ENCODE data around the gene LMF2.
"Not testable (repeated sequence)": the region's sequence is repeated elsewhere in the genome, so short reads cannot be mapped to it uniquely, and the experiment has no call there.

LMF2 gene

GRCh38 chr22:50535113-50535512 lies 27.6 kb upstream of the LMF2 start:
- no peak for DNase-seq (ENCODE audit: low read depth)

- DNase-seq (ENCODE audit: low read depth) = not testable (repeated sequence)
Observed at GRCh38 chr22:50533856-50534711, 26.6 kb upstream of the LMF2 start.

GRCh38 chr22:50532824-50533796 lies 25.6 kb upstream of the LMF2 start:
- no peak for DNase-seq (ENCODE audit: low read depth)

DNA sequence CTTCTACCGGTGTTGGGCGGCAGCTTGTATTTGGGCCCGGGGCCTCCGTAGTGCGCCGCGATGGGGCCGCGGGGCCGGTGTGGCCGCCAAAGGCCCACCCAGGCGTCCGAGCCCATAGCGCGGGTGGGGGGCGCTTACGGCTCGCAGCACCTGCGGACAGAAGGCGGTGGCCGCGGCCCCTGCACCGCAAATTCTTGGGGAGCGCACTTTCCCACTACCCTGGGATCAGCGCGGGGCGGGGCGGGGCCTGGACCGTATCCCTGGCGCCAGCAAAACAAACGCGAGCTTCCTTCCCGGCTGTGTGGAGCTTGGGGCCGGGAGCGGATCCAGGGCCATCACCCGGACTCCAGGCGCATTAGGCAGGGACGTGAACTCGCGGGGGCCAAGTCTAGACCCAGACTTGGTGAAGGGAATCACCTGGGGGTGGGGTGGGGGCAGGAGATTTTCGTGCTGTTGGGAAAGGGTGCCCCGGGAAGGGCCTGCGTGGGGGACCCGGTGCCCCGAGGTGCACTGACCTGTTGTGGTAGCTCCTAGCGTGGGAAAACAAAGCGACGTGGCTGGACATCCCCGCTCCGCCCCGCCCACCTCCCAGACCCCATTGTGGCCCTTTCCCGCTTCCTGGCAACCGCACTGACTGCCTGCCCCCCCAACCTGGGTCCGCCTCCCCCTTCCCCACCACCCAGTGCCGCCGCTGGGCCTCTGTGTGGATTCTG lies 24.6 kb upstream of the LMF2 start:
- DNase-seq (ENCODE audit: low read depth) = no peak

DNA sequence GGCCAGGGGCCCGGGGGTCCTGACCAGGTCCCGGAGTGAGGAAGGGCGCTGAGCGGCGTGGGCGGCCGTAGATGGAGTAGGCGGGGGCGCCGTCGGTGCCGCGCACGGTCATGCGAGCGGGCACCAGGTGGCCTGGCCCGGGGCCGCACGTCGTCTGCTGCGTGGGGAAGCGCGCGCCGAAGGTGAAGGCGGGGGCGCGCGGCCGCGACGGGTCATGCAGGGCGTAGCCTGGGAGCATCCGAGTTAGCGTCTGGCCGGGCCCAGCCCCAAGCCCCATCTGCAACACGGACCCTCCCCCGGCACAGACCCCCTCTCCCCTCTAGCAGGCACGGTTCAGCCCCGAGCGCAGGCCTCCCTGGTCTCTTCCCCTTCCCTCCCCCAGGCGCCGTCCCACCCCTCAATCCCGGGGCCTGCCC lies 24.1 kb upstream of the LMF2 start:
- DNase-seq (ENCODE audit: low read depth) = no peak

GRCh38 chr22:50530877-50531545 lies 23.5 kb upstream of the LMF2 start:
- peak; percentile 75 for DNase-seq (ENCODE audit: low read depth)

GRCh38 chr22:50530580-50530876 lies 23.0 kb upstream of the LMF2 start:
- no peak for DNase-seq (ENCODE audit: low read depth)

DNA sequence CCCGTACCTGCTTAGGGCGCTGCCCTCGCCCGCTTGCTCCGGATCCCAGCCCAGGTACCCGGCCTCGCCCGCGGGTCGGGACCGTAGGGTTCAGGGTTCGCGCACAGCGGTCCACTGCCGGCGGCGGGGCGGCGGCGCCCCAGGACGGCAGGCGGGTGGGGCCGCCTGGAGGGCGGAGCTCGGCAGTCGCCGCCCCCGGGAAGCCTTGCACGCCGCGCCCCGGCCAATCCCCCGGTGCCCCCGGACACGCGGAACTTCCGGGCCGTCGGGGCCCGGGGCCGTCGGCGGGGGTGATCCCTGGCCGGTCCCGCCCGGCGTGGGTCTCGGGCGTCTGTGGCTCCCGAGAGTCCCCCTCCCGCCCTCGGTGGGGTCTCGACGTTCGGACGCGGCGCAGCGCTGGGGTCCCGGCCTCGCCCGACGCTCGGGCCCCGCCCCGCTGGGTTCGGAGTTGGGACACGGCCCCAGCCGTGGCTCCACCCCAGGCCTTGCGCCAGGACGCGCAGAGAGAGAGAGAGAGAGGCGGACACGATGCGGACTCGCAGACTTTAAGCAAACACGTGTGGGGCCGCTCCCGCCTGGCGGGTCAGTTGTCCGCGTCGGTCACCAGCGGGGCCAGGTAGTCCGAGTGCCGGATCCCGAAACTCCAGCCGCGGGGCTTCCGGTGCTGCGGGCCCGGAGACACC lies 22.5 kb upstream of the LMF2 start, which contains the start of gene TYMP:
TYMP (minus strand) TSS at position 116 of the 683 bp plus-strand sequence. CDS start 303 bp downstream, outside the sequence.
- DNase-seq (ENCODE audit: low read depth) = no peak

DNA sequence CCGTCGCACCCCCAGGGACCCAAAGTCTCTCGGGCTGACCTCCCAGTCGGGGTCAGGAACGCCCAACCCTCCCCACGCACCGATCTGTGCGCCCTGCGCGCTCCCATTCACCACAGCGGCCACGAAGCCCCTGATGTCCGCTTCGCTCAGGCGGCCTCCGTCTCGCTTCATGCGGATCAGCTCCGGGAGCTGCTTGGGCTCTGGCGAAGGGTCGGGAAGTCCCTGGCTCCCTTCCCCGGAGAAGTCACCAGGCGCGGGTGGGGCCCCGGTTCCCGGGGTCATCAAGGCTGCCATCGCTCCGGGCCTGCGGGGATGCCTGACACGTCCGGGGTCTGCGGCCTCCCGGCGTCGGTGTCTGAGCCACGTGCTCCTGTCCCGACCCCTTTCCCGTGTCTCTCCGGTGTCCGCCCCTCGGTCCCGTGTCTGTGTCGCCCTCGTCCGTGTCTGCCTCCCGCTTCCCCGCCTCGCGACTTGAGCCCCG lies 22.0 kb upstream of the LMF2 start:
- no peak for DNase-seq (ENCODE audit: low read depth)

- no peak for DNase-seq (ENCODE audit: low read depth)
Observed at GRCh38 chr22:50528682-50529415, 21.3 kb upstream of the LMF2 start.

DNA sequence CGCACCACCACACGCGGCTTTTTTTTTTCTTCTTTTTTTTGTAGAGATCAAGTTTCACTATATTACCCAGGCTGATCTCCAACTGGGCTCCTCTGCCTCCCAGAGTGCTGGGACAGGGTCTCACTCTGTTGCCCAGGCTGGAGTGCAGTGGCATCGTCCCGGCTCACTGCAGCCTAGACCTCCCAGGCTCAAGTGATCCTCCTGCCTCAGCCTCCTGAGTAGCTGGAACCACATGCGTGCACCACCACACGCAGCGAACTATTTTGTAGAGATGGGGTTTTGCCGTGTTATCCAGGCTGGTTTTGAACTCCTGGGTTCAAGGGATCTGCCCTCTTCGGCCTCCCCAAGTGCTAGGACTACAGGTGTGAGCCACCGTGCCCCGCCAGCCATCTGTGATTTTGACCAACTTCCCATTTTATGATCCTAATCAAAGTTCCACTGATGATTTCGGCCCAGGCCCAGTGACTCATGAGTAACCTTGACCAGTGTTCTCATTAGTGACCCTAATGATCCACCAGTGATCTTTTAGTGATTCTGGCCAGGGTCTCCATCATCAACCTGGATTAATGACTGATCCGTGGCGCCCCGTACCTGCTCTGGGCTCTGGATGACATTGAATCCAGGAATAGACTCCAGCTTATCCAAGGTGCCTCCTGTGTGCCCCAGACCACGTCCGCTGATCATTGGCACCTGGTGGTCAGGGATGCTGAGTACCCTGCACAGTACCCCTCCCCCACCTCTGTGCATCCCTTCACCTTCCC lies 20.6 kb upstream of the LMF2 start:
- DNase-seq (ENCODE audit: low read depth) = no peak

DNA sequence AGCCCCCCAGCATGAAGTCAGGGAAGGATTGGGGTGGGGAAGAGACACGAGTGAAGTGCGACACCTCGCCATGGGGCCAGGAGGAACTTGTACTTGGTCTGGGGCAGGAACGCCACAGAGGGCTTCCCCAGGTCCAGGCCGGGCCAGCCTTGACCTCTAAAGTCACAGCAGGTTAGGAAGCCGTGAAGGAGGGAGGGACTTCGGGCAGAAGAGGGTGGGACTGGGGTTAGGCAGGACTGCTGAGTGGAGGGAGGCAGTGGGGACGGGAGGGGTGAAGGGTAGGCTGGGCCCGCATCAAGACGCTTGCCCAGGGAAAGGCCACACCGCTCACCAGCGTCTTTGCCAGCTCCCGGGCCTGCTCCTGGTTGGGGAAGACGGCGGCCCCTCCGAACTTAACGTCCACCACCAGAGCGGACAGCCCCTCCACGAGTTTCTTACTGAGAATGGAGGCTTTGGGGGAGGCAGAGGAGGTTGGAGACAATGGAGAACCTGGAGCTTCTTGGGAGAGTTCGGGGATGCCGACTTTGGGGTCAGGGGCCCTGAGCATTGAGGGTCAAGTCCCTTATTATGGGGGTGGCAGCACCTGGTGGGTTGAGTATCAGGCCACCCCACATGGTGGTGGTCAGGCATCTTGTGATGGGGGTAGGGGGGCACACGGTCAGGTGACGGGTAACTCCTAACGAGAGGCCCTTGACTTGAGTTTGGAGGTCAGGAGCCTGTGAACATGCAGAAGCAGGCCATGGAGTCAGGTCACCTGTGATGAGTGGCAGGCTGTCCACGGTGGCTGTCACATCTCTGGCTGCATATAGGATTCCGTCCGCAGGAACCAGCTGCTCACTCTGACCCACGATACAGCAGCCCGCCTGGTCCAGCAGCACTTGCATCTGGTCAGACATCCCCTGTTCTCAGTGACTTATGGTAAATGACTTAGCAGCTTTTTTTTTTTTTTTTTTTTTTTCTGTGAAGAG lies 19.6 kb upstream of the LMF2 start:
- no peak for DNase-seq (ENCODE audit: low read depth)

DNA sequence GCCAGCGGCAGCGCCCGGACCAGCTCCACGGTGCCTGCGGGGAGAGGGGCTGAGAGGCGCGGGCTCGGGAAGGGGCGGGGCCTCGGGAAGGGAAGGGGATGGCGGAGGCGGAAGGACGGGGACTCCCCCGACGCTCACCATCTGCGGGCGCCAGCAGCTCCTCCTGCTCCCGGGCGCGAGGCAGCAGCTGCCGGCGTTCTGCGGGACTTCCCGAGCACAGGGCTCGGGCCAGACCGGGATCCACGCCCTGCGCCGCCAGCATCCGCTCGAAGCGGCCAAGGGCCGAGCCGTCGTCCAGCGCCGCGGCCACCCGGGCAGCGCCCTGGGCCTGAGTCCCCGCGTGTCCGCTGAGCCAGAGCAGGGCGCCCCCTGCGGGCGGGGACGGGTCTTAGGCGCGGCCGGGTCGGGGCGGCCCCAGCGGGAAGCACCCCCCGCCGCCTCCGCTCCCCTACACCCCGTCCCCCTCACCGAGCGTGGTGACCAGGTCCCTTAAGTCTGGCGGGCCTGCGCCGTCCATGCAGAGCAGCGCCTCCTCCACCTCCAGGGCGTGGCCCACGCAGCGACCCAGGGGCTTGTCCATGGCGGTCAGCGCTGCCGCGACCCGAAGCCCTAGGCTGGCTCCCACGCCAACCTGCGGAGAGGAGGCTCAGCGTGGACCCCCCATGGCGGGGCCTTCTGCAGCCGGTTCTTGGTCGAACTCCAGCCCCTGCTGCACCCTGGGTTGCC lies 18.8 kb upstream of the LMF2 start:
- DNase-seq (ENCODE audit: low read depth) = peak; percentile 69

DNA sequence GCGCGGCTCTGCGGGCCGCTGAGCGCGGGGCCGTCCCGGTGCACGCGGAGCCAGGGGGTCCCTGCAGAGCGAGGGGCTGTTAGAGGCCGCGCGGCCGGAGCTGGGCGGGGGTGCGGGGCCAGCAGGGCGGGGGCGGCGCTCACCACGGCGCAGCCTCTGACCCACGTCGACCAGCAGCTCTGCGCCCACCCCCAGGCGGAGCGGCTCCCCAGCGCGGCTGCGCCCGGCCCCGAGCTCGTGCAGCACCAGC lies 18.3 kb upstream of the LMF2 start:
- DNase-seq (ENCODE audit: low read depth) = no peak

DNA sequence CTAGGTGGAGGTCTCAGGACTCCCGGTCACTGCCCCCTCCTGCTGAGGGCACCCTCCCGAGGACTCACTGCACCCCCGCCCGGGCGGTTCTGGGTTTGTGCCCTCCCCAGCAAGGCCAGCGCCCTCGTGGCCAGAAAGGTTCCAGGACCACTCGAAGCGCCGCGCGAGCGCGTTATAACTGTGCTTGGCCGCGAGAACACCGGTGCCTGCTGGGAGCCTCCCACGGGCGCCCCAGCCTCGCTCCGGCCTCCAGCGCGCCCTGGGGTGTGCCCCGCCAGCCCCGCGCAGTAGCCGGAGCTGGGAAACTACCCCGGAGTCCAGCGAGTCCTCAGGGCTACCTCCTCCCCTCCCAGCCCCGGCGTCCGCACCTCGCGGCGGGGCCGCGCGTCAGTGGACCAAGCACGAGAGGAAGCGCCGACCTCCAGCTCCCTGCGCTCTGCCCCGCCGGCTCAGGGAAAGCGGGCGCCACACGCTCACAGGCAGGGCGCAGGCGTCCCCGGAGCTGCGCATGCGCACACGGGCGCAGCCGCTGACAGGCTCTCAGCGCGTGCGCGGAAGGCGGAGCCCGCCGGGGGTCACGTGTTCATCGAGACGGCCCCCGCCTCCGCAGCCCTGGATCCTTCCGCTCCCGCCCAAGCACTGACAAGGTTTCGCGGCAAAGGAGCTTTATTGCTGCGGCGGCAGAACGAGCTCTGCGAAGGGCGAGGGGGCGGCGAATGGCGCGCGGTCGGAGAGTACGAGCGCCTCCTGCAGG lies 17.8 kb upstream of the LMF2 start, which contains the start of gene SCO2:
SCO2 (minus strand) TSS at position 495 of the 754 bp plus-strand sequence. CDS start 1,187 bp downstream, outside the sequence.
- DNase-seq (ENCODE audit: low read depth) = peak; percentile 96

DNA sequence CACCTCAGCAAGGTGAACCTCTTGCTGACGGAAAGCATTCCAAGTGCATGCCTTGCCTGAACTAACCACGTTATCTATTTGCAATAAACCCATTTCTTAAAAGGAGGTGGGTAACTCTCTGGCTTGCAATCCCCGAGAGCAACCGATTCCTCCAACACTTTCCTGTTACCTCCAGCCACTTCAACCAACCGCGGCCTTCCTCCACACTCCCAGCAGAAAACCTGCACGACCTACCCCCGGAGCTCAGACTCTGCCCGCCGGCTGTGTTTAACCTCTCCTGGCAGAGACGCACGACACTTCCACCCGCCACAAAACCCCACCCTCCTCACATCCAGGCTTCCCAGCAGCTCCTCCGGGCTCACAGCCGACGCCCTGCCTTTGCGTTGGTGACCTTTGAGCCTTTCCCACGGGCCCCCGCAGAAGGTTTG lies 17.2 kb upstream of the LMF2 start:
- DNase-seq (ENCODE audit: low read depth) = no peak

All from stimulated activated CD8-positive, alpha-beta memory T cell treated with anti-CD3 and anti-CD28 coated beads, Interleukin-12 subunit alpha, Interleukin-12 subunit beta, amount 100 ng/mL, for 1 hour (primary cell).